ENCODE data around the gene IQSEC3.

GRCh38 chr12:214003-214741, 147.6 kb downstream of the IQSEC3 start, which contains the start of gene SLC6A12:
- no peak for TF ChIP-seq CTCF (IDR thresholded peaks at IDR 0.05)
- no peak for TF ChIP-seq POLR2A (IDR thresholded peaks at IDR 0.05)

Measured in body of pancreas (tissue), 4 donors.